Ramos (cell line): ENCODE measurements around the gene SP3.

Source experiments
- in situ Hi-C: fragments of 300-500 bp; cut with MboI; formaldehyde crosslinking; loops from one replicate; pipeline ENCODE4 v1.14.3; 2022; ENCODE audit warnings: low sequenced_read_pairs; ENCODE audit not compliant: unreplicated experiment

The SP3 gene

GRCh38 chr2:173948842-173949241 lies 16.3 kb downstream of the SP3 start:
- in situ Hi-C loops: no loop called here

- in situ Hi-C loops: no loop called here
These were observed 17.0 kb downstream of the SP3 start for GRCh38 chr2:173948198-173948597.

- in situ Hi-C loops: no loop called here
These were observed 18.0 kb downstream of the SP3 start for GRCh38 chr2:173947131-173947530.

GRCh38 chr2:173943738-173944137 lies 21.4 kb downstream of the SP3 start:
- in situ Hi-C loops: no loop called here

- in situ Hi-C loops: no loop called here
These were observed 22.2 kb downstream of the SP3 start for GRCh38 chr2:173942861-173943523.

- in situ Hi-C loops: no loop called here
These were observed 23.6 kb downstream of the SP3 start for GRCh38 chr2:173941567-173941966.

- in situ Hi-C loops: no loop called here
These were observed 24.8 kb downstream of the SP3 start for GRCh38 chr2:173940208-173941020.

GRCh38 chr2:173938700-173939384 lies 26.3 kb downstream of the SP3 start:
- in situ Hi-C loops: no loop called here

GRCh38 chr2:173935305-173935704 lies 29.9 kb downstream of the SP3 start:
- in situ Hi-C loops: no loop called here

- in situ Hi-C loops: no loop called here
These were observed 30.3 kb downstream of the SP3 start for GRCh38 chr2:173934895-173935294.

- in situ Hi-C loops: no loop called here
These were observed 33.4 kb downstream of the SP3 start for GRCh38 chr2:173931751-173932150.

- in situ Hi-C loops: no loop called here
These were observed 35.7 kb downstream of the SP3 start for GRCh38 chr2:173929441-173929840.

- in situ Hi-C loops: no loop called here
These were observed 38.3 kb downstream of the SP3 start for GRCh38 chr2:173926875-173927274.

GRCh38 chr2:173924285-173924684 lies 40.9 kb downstream of the SP3 start:
- in situ Hi-C loops: no loop called here

GRCh38 chr2:173922760-173923159 lies 42.4 kb downstream of the SP3 start:
- in situ Hi-C loops: no loop called here

GRCh38 chr2:173922068-173922467 lies 43.1 kb downstream of the SP3 start:
- in situ Hi-C loops: no loop called here

GRCh38 chr2:173914055-173914927 lies 50.9 kb downstream of the SP3 start:
- in situ Hi-C loops: no loop called here

- in situ Hi-C loops: no loop called here
These were observed 55.3 kb downstream of the SP3 start for GRCh38 chr2:173909846-173910245.

GRCh38 chr2:173906626-173907025 lies 58.5 kb downstream of the SP3 start:
- in situ Hi-C loops: no loop called here
